HG02588 (cell line): ENCODE results near the gene CREBZF.
A peak's percentile ranks its signal among the peaks of the same experiment; 100 is the strongest.
"Not testable (repeated sequence)": the region's sequence is repeated elsewhere in the genome, so short reads cannot be mapped to it uniquely, and the experiment has no call there.

Experiments
- ATAC-seq: cut with Tn5 transposase; IDR thresholded peaks from one replicate; pipeline ENCODE4 v1.9.1; 2021; ENCODE audit warnings: mild to moderate bottlenecking, moderate library complexity; ENCODE audit not compliant: unreplicated experiment

The CREBZF gene

DNA sequence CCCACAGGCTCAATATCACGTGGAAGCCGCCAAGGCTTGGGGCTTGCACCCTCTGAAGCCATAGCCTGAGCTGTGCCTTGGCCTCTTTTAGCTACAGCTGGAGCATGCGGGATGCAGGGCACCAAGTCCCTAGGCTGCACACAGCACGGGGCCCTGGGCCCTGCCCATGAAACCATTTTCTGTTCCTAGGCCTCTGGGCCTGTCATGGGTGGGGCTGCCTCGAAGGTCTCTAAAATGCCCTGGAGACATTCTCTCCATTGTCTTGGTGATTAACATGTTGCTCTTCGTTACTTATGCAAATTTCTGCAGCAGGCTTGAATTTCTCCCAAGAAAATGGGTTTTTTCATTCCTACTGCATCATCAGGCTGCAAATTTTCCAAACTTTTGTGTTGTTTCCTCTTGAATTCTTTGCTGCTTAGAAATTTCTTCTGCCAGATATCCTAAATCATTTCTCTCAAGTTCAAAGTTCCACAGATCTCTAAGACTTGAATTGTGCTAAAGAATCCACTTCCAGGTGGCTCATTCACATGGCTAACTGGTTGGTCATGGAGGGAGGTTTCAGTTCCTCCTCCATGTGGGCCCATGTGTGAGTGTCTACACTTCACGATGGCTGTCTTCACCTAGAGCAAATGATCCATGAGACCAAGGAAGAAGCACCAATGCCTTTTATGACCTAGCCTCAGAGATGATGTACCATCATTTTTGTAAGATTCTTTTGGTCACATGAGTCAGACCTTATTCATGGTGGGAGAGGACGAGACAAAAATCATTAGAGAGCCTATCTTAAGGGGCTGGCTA, 7.4 kb upstream of the CREBZF start:
- no peak for ATAC-seq

DNA sequence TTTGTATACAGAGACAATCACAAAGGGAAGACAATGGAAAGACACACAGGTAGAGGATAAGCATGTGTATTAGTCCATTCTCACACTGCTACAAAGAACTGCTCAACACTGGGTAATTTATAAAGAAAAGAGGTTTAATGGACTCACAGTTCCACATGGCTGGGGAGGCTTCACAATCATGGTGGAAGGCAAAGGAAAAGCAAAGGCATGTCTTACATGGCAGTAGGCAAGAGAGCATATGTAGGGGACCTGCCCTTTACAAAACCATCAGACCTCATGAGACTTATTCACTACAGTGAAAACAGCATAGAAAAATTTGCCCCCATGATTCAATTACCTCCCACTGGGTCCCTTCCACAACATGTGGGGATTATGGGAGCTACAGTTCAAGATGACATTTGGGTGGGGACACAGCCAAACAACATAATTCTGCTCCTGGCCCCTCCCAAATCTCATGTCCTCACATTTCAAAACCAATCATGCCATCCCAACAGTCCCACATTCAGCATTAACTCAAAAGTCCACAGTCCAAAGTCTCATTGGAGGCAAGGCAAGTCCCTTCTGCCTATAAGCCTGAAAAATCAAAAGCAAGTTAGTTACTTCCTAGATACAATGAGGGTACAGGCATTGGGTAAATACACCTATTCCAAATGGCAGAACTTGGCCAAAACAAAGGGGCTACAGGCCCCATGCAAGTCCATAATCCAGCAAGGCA, 6.2 kb upstream of the CREBZF start:
- ATAC-seq = not testable (repeated sequence)

DNA sequence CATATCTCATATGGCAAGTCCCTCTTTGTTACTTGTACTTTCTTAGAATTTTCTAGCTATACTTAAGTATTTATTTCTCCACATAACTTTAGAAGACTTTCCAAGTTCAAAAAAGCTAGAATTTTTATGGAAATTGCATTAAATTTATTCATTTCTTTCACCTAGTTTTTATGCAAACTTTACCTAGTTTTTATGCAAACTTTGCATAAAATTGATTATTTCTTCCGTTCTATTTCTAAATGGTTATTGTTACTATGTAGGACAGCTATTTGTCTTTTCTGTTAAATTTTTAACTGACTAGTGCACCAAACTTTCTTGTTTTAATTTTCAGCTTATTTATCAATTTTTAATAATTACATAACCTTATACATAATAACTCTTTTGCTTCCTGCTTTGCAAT, 3.2 kb upstream of the CREBZF start:
- no peak for ATAC-seq

DNA sequence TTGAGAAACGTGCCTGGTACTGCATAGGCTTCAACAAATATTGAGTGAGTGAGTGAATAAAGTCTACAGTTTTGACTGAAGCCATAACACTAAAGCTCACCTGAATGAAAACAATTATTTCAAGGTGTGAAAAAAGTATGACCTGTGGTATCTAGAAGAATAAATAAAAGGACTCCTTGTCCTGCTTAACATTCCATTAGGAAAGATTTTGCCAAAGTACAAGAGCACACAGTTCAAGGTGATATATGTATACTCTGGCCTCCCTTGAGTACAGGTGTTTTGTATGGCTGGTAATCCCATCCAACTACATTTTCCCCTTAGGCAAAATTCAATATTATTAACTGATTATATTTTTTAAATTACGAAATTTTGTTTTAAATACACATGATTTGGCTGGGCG, 1.8 kb upstream of the CREBZF start:
- no peak for ATAC-seq

DNA sequence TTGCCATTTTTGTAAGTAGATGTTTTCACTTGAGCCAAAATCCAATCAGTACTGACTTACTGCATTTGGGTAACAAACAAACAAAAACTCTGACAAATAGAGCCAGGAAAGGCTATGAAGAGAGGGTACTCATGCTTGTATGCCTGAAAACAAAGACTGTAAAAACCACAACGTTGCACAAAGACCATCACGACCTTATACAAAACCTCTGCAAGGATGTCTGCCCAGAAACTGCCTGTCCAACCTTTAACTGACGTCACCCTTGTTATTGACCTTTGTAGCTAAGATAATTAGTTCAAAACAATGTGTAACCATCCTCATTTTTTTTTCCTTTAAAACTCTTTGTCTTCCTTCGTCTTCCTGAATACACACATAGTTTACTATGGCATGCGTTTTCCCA, 804 bp upstream of the CREBZF start:
- ATAC-seq = no peak

DNA sequence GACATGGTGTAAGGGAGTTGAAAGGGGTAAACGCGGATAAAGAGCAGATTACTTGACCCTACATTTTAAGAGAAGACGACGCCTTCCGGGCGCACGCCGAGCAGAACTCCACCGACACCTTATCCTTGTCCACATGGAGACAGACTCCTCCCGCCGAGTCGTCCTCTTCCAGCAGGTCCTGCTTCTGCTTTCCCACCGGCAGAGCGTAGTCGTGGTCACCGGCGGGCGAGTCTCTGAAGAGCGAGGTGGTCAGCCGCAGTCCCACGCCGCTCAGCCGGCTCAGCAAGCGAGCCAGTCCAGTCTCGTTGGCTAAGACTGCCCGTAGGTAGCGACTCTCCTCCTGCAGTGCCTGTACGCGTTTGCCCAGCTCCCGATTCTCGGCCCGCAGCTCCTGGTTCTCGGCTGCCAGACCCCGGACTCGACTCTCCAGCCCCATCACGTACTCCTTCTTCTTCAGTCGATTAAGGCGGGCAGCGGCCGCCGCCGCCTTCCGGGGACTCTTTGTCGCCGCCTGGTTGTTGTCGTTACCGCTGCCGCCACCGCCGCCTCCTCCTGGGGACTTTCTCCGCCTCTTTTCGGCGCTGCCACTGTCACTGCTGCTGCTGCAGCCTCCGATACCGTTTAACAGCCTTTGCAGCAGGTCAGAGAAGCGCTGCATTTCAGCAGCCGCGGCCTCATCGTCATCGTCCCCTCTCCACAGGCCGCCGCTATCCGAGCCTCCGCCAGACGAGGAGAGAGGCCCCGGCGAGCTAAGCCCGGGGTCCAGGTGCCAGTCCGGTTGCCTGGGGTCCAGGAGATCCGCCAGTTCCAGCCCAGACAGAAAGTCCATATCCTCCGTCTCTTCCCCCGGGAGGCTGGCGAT, 945 bp downstream of the CREBZF start:
- ATAC-seq = peak; percentile 66

DNA sequence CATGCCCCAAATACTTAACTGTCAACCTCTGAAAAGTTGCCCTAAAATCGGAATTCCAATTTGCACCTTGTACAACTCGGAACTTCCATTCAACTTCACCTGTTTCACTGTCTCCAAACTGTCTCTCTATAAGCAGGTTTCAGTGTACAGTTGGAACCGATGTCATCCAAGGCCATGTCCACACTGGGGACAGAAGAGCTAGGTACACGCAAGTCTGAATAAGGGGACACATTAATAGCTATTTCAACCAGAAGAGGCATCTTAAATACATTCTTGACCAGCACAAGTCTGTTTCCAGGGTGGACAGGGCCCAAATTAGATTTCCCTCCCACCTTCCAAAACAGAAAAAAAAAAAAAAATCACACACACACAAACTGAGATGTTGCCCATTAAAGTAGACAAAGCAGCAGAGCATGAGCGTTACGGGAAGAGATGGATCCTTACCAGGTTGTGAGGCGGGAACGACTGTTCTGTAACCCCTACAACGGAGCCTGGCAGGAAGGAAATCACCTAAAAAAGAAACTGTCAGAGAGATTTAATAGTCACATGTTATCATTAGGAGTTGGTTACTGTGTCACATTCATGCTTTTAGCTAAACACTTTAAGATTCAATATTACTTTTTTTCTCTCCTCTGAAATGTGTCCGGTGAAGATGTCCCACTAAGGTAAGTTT, 1.7 kb downstream of the CREBZF start:
- ATAC-seq = no peak

DNA sequence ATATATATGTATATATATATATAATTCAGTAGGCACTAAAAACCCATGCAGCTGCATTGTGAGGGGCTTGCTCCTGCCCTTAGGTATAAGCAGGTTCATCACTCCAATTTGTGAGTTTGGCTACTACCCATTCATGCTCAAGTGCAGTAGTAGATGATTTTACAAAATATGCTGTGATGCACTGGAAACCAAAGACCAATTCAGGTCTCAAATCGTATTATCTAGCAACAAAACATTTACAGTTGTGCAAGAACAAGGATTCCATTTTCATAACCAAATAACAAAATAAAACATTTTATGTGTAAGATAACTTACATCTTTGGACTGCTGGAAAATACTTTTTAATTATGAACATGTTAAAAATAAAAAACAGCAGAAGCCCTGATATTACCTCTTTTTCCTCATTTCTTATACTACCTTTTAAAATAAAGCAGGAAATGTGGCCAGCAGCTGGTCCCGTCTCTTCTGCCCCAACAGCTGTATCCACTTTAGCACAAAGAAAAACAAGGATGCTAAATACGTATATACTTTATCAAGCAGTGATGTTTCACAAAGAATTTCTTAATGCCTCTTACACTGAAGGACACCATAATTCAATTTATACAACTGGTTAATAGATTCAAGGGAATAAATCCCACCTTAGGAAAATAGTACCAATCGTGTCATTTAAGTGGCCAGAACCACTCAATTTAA, 2.8 kb downstream of the CREBZF start:
- no peak for ATAC-seq

DNA sequence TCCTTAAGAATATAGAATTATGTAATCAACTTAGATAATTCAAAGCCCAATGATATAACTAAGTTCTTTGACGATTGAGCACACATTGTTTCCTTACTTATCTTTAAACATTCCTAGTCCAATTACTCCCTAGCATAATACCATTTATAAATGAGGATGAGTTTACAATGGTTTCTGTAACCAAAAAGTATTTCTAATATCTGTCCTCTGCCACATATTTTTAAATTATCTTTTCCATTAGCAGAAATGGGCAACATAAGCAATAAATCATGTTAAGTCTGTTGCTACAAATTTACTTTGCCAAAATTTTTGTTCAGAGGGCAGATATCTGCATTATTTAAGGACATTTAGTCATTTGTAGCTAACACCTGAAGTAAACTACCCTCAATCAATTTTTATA, 6.7 kb downstream of the CREBZF start:
- no peak for ATAC-seq

DNA sequence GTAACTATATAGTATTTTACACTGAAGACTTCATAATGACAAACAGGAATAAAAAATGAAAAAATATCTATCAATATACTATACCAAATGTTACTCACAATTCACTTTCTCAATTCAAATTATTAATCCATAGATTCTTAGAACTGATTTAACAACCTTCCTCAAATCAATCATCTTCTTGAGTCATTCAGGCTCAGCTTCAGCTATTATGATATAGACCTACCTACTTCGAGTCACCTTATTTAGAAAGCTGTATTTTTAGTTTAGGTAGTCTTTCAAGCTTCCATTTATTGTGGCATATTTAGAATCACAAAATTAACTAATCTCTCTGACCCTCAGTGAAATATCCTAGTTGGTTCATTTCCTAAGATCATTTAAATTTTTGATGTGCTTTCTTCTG, 8.2 kb downstream of the CREBZF start:
- no peak for ATAC-seq

DNA sequence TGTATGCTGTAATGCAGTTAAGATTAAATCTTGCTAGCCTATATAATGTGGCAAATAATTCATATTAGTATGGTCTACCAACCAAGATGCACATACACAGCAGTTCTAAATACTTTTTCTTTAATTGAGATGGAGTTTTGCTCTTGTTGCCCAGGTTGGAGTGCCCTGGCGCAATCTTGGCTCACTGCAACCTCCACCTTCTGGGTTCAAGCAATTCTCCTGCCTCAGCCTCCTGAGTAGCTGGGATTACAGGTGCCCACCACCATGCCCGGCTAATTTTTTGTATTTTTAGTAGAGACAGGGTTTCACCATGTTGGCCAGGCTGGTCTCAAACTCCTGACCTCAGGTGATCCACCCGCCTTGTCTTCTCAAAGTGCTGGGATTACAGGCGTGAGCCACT, 10.6 kb downstream of the CREBZF start:
- not testable (repeated sequence) for ATAC-seq

DNA sequence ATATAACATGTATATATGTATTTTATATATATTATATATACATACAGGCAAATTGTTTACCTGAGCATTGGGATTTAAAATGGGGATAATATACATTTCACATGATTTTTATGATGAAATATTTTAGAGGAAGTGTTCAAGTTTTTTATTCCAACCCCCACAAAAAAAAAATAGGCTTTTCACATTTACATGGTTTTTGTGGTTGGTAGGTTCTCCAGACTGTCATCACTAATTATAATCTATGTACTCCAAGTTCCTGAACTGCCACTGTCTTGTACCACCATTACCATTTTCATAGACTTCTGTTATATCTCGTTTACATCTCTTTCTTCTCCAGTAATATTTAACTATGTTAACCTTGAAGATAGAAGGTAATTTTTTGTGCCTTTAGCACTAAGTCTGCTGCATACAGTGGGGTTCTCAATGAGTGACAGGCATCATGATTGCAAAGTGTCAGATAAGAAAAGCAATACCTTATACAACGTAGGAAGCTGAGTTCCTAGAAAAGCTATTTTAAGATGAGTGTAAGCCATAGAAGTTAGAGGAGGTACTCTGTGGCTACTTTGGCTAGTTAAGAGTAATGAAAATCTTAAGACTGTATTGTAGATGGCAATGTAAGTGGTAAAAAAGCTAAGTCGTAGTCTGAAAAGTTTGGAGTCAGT, 12.0 kb downstream of the CREBZF start:
- no peak for ATAC-seq

DNA sequence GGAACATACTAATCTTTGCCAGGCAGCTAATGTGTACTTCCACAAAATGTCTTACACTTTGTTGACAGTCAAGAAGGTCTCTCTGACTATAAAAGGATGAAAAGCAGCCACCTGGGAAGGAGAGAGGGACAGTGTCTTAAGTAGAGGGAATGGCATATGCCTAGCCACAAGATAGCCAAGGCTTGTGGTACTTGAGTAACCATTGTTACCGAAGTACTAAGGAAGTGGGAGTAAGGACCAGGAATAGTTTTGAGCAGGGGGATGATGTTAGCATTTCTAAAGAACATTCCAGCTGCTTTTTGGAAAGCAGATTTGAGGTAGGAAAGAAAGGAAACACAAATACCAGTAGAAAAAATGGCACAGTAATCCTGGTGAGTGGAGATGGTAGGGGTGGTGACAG, 13.8 kb downstream of the CREBZF start:
- ATAC-seq = no peak

DNA sequence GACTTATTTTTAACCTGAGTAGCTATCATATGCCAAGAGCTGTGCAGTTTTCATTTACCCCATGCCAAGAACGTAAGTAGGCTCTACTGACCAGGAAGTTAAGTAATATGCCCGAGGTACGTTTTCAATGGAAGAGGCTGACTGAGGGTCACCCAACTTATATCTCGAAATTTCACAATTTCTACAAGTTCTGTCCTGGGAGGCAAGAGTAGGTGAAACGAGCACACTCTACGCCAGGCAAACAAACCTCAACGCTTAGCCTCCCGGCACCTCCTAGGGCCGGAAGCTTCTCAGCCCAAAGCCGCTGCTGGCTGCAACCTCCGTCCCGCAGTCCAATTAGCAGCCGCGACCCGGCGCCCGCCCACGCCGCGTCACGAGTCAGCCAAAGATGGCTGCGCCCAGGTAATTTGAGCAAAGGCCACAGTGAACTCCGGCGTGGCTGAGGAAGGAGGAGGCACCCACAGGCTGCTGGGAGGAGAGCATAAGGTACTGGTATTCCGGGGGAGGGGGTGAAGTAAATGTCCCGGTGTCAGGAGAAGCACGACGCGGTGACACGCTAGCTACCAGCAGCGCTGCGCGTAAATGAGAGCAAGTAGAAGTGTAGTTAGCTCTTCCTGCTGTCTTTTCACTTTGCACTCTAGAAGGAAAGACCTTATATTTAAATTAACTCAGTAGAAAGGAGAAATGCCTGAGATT, 17.2 kb downstream of the CREBZF start, which contains the start of gene TMEM126A:
TMEM126A (plus strand) TSS at position 364 of the 696 bp plus-strand sequence. CDS start 2,289 bp downstream, outside the sequence.
- peak; percentile 100 for ATAC-seq

DNA sequence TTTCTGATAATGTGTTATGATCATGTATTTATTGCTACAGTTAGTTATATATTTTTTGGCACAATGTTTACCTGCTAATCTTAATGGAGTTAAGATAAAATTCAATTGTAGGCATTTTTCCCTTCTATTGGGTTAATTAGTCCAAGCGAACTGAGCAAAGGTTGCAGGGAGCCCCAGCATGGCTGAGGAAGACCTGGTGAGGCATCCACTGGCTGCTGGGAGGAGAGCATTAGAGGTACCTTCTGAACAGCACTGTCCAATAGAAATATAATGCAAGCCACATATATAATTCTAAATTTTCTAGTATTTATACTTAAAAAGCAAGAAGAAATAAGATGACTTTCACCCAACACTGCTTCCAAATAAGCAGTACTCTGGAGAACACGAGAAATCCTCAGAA, 17.9 kb downstream of the CREBZF start:
- peak; percentile 1 for ATAC-seq

DNA sequence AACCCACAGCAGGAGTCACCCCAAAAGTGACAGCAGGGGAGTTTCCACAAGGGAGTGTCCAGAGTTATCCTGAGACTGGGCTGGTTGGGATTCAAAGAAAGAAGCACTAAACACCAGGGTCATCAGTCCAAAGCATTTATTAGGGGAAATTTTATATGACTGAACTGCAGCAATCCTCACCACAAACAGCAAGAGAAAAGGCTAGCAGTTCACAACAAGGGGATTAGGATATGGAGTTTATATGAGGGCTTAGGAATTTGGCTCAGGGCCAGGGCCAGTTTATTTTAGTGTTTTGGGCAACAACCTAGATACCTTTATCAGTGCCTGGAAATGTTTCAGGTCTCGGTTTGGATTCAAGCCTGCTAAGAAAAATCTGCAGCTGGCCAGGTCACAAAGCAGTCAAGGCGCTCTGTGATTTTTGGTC, 21.7 kb downstream of the CREBZF start:
- no peak for ATAC-seq

DNA sequence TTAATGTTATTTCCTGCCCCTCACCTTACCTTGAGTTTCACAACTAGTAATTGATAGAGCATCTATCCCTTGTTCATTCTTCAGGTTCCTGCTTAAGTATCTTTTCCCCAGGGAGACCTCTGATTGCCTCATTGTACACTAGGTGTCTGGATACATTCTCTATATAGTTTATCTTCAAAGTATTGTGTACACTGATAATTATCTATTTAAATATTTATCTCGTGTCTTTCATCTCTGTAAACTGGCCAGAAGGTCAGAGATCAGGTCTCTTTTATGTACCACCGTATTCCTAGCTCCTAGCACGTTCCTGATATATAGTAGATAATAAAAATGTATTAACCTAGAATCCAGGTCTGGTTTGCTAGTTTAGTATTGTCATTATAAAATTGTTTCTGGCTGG, 30.2 kb downstream of the CREBZF start:
- no peak for ATAC-seq

DNA sequence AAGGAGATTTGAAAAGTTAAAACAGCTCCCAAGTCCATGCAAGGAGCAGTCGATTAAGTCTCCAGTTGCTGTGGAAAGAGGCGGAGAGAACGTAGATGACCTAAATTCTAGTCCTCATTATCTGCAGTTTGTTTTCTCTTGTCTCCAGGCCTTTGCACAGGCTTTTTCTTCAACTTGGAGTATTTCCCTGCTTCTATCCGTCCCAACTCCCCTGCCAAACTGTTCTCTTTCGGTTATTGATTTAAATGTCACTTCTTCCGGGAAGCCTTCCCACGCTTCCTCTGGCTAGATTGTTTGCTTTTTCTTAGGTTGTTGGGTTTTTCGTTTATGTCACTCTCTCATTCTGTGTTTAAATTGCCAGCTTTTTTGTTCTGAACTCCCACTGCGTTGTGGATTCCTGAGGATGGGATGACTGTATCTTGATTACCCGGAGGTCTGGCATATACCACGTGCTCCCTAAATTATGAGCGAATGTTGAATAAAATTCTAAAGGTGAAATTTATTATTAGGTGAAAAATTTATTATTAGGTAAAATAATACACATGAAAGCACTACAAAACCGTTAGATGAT, 36.1 kb downstream of the CREBZF start:
- peak; percentile 7 for ATAC-seq
